Spleen (tissue), 11 donors: Measurements from ENCODE around the gene SP6. TPM values are rescaled to one million over a fixed set of nuclear protein-coding genes. Genes with fewer than 3 reads are reported as not detected.

Experiments used
- DNase-seq: peaks from one replicate; pipeline ENCODE4 v3.0.0-alpha.2; 2020
- H3K27ac ChIP-seq, 8 donors: fragments of 200-600 bp; sonication (generic) in 7 of 8; 1 replicate in 4 of 8; 2 replicates in 4 of 8; pipeline versions ENCODE4 v1.5.0 to v1.8.0; 2016 to 2021; ENCODE audit warnings: inconsistent platforms in 4 of 8, mild to moderate bottlenecking in 4 of 8, moderate library complexity in 1 of 8
- H3K27me3 ChIP-seq, 7 donors: fragments of 200-600 bp; sonication (generic) in 6 of 7; replicated peaks in 1 of 7; 1 replicate in 4 of 7; 2 replicates in 3 of 7; pipeline versions ENCODE4 v1.5.0 to v1.8.0; 2016 to 2021; ENCODE audit warnings: inconsistent platforms in 3 of 7, mild to moderate bottlenecking in 1 of 7
- H3K36me3 ChIP-seq, 6 donors: fragments of 200-600 bp; sonication (generic) in 5 of 6; 1 replicate in 4 of 6; 2 replicates in 2 of 6; pipeline versions ENCODE4 v1.5.0 to v1.8.0; 2016 to 2021; ENCODE audit warnings: inconsistent platforms in 2 of 6
- H3K4me1 ChIP-seq, 6 donors: fragments of 200-600 bp; sonication (generic) in 5 of 6; 1 replicate in 3 of 6; 2 replicates in 3 of 6; pipeline versions ENCODE4 v1.5.0 to v1.8.0; 2016 to 2021; ENCODE audit warnings: inconsistent platforms in 3 of 6
- H3K4me3 ChIP-seq, 8 donors: fragments of 200-600 bp; sonication (generic) in 7 of 8; 1 replicate in 4 of 8; 2 replicates in 4 of 8; pipeline versions ENCODE4 v1.5.0 to v1.8.0; 2016 to 2021; ENCODE audit warnings: inconsistent platforms in 4 of 8, mild to moderate bottlenecking in 4 of 8, moderate library complexity in 2 of 8
- H3K9me3 ChIP-seq, 8 donors: fragments of 200-600 bp; sonication (generic) in 7 of 8; 1 replicate in 4 of 8; 2 replicates in 4 of 8; pipeline versions ENCODE4 v1.5.0 to v1.8.0; 2016 to 2021; ENCODE audit warnings: inconsistent platforms in 4 of 8
- POLR2A ChIP-seq, 3 donors: fragments of 450-650 bp; IDR thresholded peaks; one replicate each; pipeline ENCODE4 v1.5.1; 2017; ENCODE audit warnings: antibody characterized with exemption in 3 of 3, mild to moderate bottlenecking in 1 of 3
- POLR2AphosphoS5 ChIP-seq, 3 donors: sonication (generic); formaldehyde crosslinking; IDR thresholded peaks; one replicate each; pipeline ENCODE4 v1.5.1; 2017; ENCODE audit warnings: antibody characterized with exemption in 3 of 3
- WGBS, 5 donors: extraction: QIAGEN DNeasy Blood & Tissue Kit in 3 of 5; methylation state at CpG; one replicate each; pipeline versions ENCODE4 v1.1.5 to v1.1.7; 2013 to 2018; 5-methylcytosine and 5-hydroxymethylcytosine counted together
- intact Hi-C: fragments of 100-400 bp; cut with DNase I; formaldehyde crosslinking; loops from one replicate; pipeline ENCODE4 v1.15.0; 2023; ENCODE audit warnings: low total_unique reads
- polyA plus RNA-seq, 3 donors: library from polyadenylated mRNA; stranded (reverse); fragments of 200-250 nt; gene quantifications; one replicate each; pipeline ENCODE4 v1.2.1, GENCODE V29; 2013
- total RNA-seq, 7 donors: library from RNA; depleted of rRNA in 3 of 7; stranded (reverse); fragments of >200 nt in 3 of 7; fragmentation: NEBNext Ultra II Directional in 4 of 7; extraction: Animal tissue kit (Norgen Biotek cat#: 25700) in 4 of 7; gene quantifications; one replicate each; pipeline versions ENCODE4 v1.1.0 to v1.2.1, GENCODE V29; 2016 to 2021
- TF ChIP-seq, protein P1 (sequence below), 11 experiments: fragments of 200-600 bp in 7 of 11; fragments of 450-650 bp in 4 of 11; sonication (generic) in 4 of 11; IDR thresholded peaks in 8 of 11; conservative IDR thresholded peaks in 3 of 11; 1 replicate in 7 of 11; 2 replicates in 4 of 11; pipeline versions ENCODE4 v1.4.0 to v1.8.0; 2016 to 2021; ENCODE audit warnings: antibody characterized with exemption in 11 of 11, inconsistent platforms in 4 of 11, mild to moderate bottlenecking in 1 of 11
- donor health status: healthy with polysubstance abuse.
- donor health status: DM: no; HTN: no; CAD: no; lungs with moderate emphysema.
- donor health status: DM: no; HTN: no; CAD: no.
- donor health status: Bipolar disorder and iron deficiency.
- donor health status: healthy.
- donor health status: DM: no; HTN: no; CAD: no.
- donor health status: DM: yes; HTN: yes; CAD: no.

Gene SP6
- total and polyA plus RNA-seq, 10 donors: 0.11 to 3.0 (median 1.1) TPM

DNA sequence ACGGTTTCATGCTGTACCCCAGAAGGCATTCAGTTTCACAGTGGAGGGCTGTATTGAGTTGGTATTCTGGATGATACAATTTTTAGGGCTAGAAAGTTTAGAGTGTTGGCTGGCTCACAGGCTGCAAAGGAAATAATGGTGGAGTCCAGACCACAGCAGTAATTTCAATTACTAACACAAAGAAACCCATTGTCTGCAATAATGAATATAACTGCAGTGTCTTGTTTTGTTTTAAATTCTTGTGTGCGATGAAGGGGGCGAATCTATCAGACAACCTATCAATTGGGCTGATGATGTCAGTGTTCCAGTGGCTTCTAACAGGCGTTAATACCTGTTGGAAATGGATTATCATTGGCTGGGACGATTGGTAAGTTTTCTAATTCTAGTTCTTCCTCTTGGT, 46.6 kb upstream of the SP6 start:
- DNase-seq: no peak
- WGBS, 5 donors: 79 to 90% (median 84%) methylated on average over 5 of the region's 5 CpGs
- H3K9me3 ChIP-seq: no peaks in the 10 kb centered on the region
- peaks cover 10 to 83% (median 43%) of the 10 kb centered on the region in 6 donors for H3K4me1 ChIP-seq
- peaks cover 0 to 42% (median 4%) of the 10 kb centered on the region in 6 donors for H3K36me3 ChIP-seq
- H3K4me3 ChIP-seq: peak overlapping the region in 4 of 8 donors; percentile 51 to 83 (median 72)
- intact Hi-C loops: loop anchor here (2.0 kb wide), 1 partner anchor 43 kb away; the partner anchor contains the start of gene PNPO
- peak overlapping the region in 4 of 8 donors; percentile 98 to 100 (median 99) for H3K27ac ChIP-seq
- TF ChIP-seq POLR2AphosphoS5 (IDR thresholded peaks at IDR 0.05) (no peak), POLR2A (IDR thresholded peaks at IDR 0.05) (no peak)
- TF ChIP-seq, protein P1, sequence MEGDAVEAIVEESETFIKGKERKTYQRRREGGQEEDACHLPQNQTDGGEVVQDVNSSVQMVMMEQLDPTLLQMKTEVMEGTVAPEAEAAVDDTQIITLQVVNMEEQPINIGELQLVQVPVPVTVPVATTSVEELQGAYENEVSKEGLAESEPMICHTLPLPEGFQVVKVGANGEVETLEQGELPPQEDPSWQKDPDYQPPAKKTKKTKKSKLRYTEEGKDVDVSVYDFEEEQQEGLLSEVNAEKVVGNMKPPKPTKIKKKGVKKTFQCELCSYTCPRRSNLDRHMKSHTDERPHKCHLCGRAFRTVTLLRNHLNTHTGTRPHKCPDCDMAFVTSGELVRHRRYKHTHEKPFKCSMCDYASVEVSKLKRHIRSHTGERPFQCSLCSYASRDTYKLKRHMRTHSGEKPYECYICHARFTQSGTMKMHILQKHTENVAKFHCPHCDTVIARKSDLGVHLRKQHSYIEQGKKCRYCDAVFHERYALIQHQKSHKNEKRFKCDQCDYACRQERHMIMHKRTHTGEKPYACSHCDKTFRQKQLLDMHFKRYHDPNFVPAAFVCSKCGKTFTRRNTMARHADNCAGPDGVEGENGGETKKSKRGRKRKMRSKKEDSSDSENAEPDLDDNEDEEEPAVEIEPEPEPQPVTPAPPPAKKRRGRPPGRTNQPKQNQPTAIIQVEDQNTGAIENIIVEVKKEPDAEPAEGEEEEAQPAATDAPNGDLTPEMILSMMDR (IDR thresholded peaks at IDR 0.05 in 8 of 11, conservative IDR thresholded peaks at IDR 0.05 in 3 of 11): no peak
- no peaks in the 10 kb centered on the region for H3K27me3 ChIP-seq

DNA sequence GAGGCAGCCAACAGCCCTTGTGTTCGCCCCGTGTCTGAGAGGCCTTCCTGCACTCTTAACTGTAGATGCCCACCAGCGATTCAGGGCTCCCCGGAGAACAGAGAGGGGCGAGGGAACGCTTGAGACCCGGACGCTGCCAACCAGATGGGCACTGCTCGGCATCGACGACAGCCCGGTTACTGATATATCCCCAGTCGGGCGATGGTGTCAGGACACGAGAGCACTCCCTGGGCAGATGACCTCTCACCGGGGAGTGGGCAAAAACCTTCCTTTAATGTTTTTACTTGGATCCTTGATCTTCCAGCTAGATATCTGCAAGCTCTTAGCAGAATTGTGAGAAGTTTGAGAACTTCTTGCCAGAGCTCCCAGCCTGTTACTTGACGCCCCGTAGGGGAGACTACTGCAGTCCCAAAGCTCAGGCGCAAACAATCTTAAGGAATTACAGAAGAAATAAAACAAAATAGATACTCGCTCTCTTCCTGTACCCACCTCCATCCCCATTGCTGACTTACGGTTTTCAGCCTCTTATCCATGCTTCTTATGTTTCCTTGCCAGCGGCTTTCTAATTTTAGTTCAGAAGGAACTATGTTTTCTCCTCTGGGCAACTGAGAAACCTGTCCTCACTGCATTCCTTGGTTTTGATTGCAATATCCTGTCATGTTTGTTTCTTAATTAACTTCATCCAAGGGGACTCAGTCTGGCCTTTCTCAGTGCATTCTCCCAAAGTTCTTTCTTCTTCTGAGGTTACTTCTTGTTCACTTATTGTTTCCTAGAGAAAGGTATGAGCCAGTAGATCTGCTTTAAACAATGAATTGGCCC, 45.9 kb upstream of the SP6 start:
- Histone ChIP-seq H3K4me3 (peak overlapping the region; percentile 51 to 83 (median 66)), H3K36me3 (peaks cover 0 to 41% (median 4%) of the 10 kb centered on the region in 6 donors), H3K27me3 (no peaks in the 10 kb centered on the region), H3K27ac (peak overlapping the region; percentile 96 to 100 (median 99)), H3K4me1 (peaks cover 10 to 77% (median 43%) of the 10 kb centered on the region in 6 donors), H3K9me3 (no peaks in the 10 kb centered on the region)
- TF ChIP-seq, protein P1 (IDR thresholded peaks at IDR 0.05 in 8 of 11, conservative IDR thresholded peaks at IDR 0.05 in 3 of 11): no peak
- TF ChIP-seq POLR2A (IDR thresholded peaks at IDR 0.05) (no peak), POLR2AphosphoS5 (IDR thresholded peaks at IDR 0.05) (no peak)
- 2 to 4% (median 3%) methylated on average over 14 to 22 of the region's 22 CpGs for WGBS, 5 donors
- DNase-seq: no peak
- intact Hi-C loops: loop anchor here (2.0 kb wide), 1 partner anchor 44 kb away; the partner anchor contains the start of gene PNPO

DNA sequence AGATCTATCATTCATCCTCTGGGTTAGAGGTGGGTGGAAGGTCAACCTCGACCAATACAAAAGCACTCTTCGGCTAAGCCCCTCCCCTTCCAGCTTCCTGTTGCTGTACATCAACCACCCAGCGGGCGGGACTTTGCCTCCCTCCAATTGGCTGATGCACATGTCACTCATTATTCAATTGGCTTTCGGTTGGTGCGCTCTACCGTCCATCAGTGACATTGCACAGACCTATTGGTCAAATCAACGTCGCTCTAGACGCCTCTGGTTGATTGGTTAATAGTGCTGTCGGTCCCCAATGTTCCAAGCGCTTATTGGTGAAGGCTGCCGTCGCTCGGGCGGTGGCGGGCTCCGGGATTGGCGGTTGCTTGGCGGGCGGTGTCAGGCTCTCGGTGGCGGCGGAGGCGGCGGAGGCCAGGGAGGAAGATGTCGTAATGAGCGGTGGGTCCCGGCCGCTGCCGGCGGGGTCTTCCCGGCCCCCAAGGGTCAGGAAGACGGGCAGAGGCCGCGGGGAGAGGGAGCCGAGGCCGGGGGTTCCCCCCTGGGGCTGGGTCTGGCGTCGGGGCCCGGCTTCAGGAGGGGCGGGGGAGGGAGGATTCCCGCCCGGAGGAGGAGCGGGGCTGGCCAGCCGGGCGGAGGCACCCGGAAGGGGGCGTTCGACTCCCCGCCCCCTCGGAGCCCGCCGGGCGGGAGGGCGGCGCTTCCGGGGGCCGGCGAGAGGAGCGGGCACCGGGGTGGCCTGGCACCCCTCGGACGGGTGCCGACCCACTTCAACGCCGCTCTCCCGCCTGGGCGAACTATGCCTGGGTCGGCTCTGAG, 45.1 kb upstream of the SP6 start, which contains the start of gene SP2:
SP2 (plus strand) TSS at position 381 of the 816 bp plus-strand sequence; CDS start at position 432, 51 bp downstream.
- peak; percentile 84 to 89 (median 88) for TF ChIP-seq POLR2AphosphoS5 (IDR thresholded peaks at IDR 0.05)
- TF ChIP-seq POLR2A (IDR thresholded peaks at IDR 0.05): peak in 2 of 3 donors; percentile 21 to 63
- TF ChIP-seq, protein P1 (IDR thresholded peaks at IDR 0.05 in 8 of 11, conservative IDR thresholded peaks at IDR 0.05 in 3 of 11): peak in 6 of 11 experiments; percentile 17 to 78 (median 46)
- H3K36me3 ChIP-seq: peaks cover 0 to 33% (median 4%) of the 10 kb centered on the region in 6 donors
- H3K4me3 ChIP-seq: peak within 1 kb of the TSS; percentile 62 to 83 (median 72)
- peak; percentile 97 for DNase-seq
- H3K27me3 ChIP-seq: no peaks in the 10 kb centered on the region
- H3K9me3 ChIP-seq: no peaks in the 10 kb centered on the region
- peaks cover 10 to 76% (median 45%) of the 10 kb centered on the region in 6 donors for H3K4me1 ChIP-seq
- peak within 1 kb of the TSS; percentile 96 to 100 (median 99) for H3K27ac ChIP-seq
- intact Hi-C loops: loop anchor here (2.0 kb wide), 1 partner anchor 45 kb away; the partner anchor contains the start of gene PNPO
- 0 to 1% (median 0%) methylated on average over 9 to 70 of the region's 70 CpGs for WGBS, 5 donors
